Measurements from ENCODE around the gene ARNT2.

The ARNT2 gene

GRCh38 chr15:80433836-80434235, 29.7 kb downstream of the ARNT2 start:
- Histone ChIP-seq H3K9ac (ENCODE audit: low read length) (no peak overlapping the region), H3K4me1 (ENCODE audit: control insufficient read depth, insufficient read depth, low read length) (peaks cover 14% of the 10 kb centered on the region), H3K4me3 (ENCODE audit: low read length) (no peak overlapping the region), H3K9me3 (ENCODE audit: control insufficient read depth, low read length) (no peaks in the 10 kb centered on the region), H3K27me3 (ENCODE audit: control insufficient read depth, insufficient read depth, low read length) (no peaks in the 10 kb centered on the region), H3K36me3 (ENCODE audit: control insufficient read depth, insufficient read depth, low read length) (no peaks in the 10 kb centered on the region)

GRCh38 chr15:80434926-80435720, 30.9 kb downstream of the ARNT2 start:
- no peak overlapping the region for H3K4me3 ChIP-seq (ENCODE audit: low read length)
- peaks cover 14% of the 10 kb centered on the region for H3K4me1 ChIP-seq (ENCODE audit: control insufficient read depth, insufficient read depth, low read length)
- no peaks in the 10 kb centered on the region for H3K27me3 ChIP-seq (ENCODE audit: control insufficient read depth, insufficient read depth, low read length)
- no peaks in the 10 kb centered on the region for H3K36me3 ChIP-seq (ENCODE audit: control insufficient read depth, insufficient read depth, low read length)
- H3K9ac ChIP-seq (ENCODE audit: low read length): no peak overlapping the region
- no peaks in the 10 kb centered on the region for H3K9me3 ChIP-seq (ENCODE audit: control insufficient read depth, low read length)

- H3K9ac ChIP-seq (ENCODE audit: low read length): no peak overlapping the region
- H3K4me1 ChIP-seq (ENCODE audit: control insufficient read depth, insufficient read depth, low read length): peaks cover 14% of the 10 kb centered on the region
- H3K4me3 ChIP-seq (ENCODE audit: low read length): no peak overlapping the region
- H3K9me3 ChIP-seq (ENCODE audit: control insufficient read depth, low read length): no peaks in the 10 kb centered on the region
- H3K27me3 ChIP-seq (ENCODE audit: control insufficient read depth, insufficient read depth, low read length): no peaks in the 10 kb centered on the region
- no peaks in the 10 kb centered on the region for H3K36me3 ChIP-seq (ENCODE audit: control insufficient read depth, insufficient read depth, low read length)
Measured at GRCh38 chr15:80436511-80437307, 32.5 kb downstream of the ARNT2 start.

GRCh38 chr15:80437334-80437891, 33.2 kb downstream of the ARNT2 start:
- Histone ChIP-seq H3K27me3 (ENCODE audit: control insufficient read depth, insufficient read depth, low read length) (no peaks in the 10 kb centered on the region), H3K4me1 (ENCODE audit: control insufficient read depth, insufficient read depth, low read length) (peaks cover 14% of the 10 kb centered on the region), H3K4me3 (ENCODE audit: low read length) (no peak overlapping the region), H3K9ac (ENCODE audit: low read length) (no peak overlapping the region), H3K9me3 (ENCODE audit: control insufficient read depth, low read length) (no peaks in the 10 kb centered on the region), H3K36me3 (ENCODE audit: control insufficient read depth, insufficient read depth, low read length) (no peaks in the 10 kb centered on the region)

DNA sequence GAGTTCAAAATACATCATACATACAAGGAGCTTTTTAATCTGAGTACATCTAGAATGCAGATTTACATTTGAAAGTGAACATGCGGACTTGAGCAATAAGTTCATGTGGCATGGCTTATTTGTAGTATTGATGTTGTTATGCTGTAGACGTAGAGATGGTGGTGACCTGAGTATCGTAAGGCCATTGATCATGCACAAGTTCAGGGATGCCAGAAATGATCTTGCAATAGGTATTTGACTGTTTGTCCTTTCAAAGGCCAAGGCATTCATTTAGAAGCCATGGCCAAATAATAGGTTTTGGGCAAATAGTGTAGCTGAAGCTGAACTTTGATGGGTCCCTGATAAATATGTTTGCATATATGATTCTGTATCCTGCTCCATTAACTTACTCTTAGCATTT, 35.0 kb downstream of the ARNT2 start:
- no peak overlapping the region for H3K4me3 ChIP-seq (ENCODE audit: low read length)
- H3K27me3 ChIP-seq (ENCODE audit: control insufficient read depth, insufficient read depth, low read length): no peaks in the 10 kb centered on the region
- H3K4me1 ChIP-seq (ENCODE audit: control insufficient read depth, insufficient read depth, low read length): peaks cover 14% of the 10 kb centered on the region

DNA sequence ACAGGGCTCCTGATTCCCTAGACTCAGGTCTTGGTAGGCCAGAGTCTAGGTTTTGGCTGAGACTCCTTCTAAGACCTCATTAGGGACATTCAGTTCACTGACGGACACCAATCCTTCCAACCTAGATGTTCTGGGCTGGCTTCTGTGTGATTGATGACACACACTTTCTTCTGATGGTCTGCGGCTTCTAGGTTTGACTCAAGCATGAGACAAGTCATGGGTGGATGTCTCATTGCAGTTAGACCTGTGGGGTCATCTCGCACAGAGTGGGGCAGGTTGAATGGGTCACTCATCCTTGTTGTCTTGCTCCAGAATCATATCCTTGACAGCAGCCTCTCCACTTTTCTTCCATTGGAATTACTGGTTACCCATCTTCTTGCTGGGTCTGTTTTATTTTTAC, 35.8 kb downstream of the ARNT2 start:
- H3K36me3 ChIP-seq (ENCODE audit: control insufficient read depth, insufficient read depth, low read length): no peaks in the 10 kb centered on the region
- H3K9ac ChIP-seq (ENCODE audit: low read length): no peak overlapping the region
- no peak overlapping the region for H3K4me3 ChIP-seq (ENCODE audit: low read length)
- H3K27me3 ChIP-seq (ENCODE audit: control insufficient read depth, insufficient read depth, low read length): no peaks in the 10 kb centered on the region
- no peaks in the 10 kb centered on the region for H3K9me3 ChIP-seq (ENCODE audit: control insufficient read depth, low read length)
- peaks cover 14% of the 10 kb centered on the region for H3K4me1 ChIP-seq (ENCODE audit: control insufficient read depth, insufficient read depth, low read length)

More for the DNA sequence above, 35.0 kb downstream of the ARNT2 start:
- H3K9me3 ChIP-seq (ENCODE audit: control insufficient read depth, low read length): no peaks in the 10 kb centered on the region
- no peak overlapping the region for H3K9ac ChIP-seq (ENCODE audit: low read length)
- no peaks in the 10 kb centered on the region for H3K36me3 ChIP-seq (ENCODE audit: control insufficient read depth, insufficient read depth, low read length)

DNA sequence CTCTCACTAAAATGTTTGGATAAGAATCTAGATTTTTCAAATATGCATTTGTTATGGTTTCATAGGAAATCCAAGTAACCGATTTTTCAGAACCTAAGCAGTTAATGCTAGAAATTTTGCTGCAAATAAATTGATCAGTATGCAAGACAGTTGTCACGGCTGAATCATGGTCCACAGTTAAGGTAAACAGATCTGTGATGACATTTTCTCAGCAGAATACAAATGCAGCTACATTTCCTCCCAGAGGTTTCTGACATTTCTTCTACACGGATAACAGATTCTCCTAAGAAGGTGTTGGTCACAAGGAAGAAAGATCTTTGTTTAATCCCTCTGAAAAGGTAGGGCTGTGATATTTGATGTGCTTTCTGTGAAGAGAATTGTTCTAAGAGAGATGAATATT, 36.9 kb downstream of the ARNT2 start:
- H3K4me1 ChIP-seq (ENCODE audit: control insufficient read depth, insufficient read depth, low read length): peaks cover 11% of the 10 kb centered on the region
- H3K36me3 ChIP-seq (ENCODE audit: control insufficient read depth, insufficient read depth, low read length): no peaks in the 10 kb centered on the region
- no peaks in the 10 kb centered on the region for H3K27me3 ChIP-seq (ENCODE audit: control insufficient read depth, insufficient read depth, low read length)
- no peaks in the 10 kb centered on the region for H3K9me3 ChIP-seq (ENCODE audit: control insufficient read depth, low read length)
- H3K4me3 ChIP-seq (ENCODE audit: low read length): no peak overlapping the region
- H3K9ac ChIP-seq (ENCODE audit: low read length): no peak overlapping the region

DNA sequence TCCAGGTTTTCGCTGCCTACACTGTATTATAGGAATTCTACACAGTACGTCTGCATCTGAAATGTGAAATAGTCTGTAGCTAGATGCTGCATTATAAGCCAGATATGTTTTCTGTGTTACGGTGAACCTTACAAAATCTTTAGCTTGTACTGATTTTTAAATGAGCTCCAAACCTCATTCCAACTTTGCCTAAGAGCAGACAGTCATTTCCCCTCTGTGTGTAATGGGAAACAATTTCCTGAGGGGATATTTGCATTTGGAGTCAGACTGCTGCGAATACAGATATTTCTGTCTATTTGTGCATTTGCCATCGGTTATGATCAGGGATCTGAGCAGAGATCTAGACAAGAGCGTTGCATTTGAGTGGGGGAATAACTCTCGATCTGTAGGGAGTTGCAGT, 37.5 kb downstream of the ARNT2 start:
- Histone ChIP-seq H3K9me3 (ENCODE audit: control insufficient read depth, low read length) (no peaks in the 10 kb centered on the region), H3K4me3 (ENCODE audit: low read length) (no peak overlapping the region)

GRCh38 chr15:80442728-80443403, 38.7 kb downstream of the ARNT2 start:
- no peaks in the 10 kb centered on the region for H3K4me1 ChIP-seq (ENCODE audit: control insufficient read depth, insufficient read depth, low read length)
- H3K36me3 ChIP-seq (ENCODE audit: control insufficient read depth, insufficient read depth, low read length): no peaks in the 10 kb centered on the region
- no peak overlapping the region for H3K4me3 ChIP-seq (ENCODE audit: low read length)
- H3K9me3 ChIP-seq (ENCODE audit: control insufficient read depth, low read length): no peaks in the 10 kb centered on the region
- H3K27me3 ChIP-seq (ENCODE audit: control insufficient read depth, insufficient read depth, low read length): no peaks in the 10 kb centered on the region
- no peak overlapping the region for H3K9ac ChIP-seq (ENCODE audit: low read length)

More for the DNA sequence above, 37.5 kb downstream of the ARNT2 start:
- Histone ChIP-seq H3K9ac (ENCODE audit: low read length) (no peak overlapping the region), H3K27me3 (ENCODE audit: control insufficient read depth, insufficient read depth, low read length) (no peaks in the 10 kb centered on the region), H3K36me3 (ENCODE audit: control insufficient read depth, insufficient read depth, low read length) (no peaks in the 10 kb centered on the region), H3K4me1 (ENCODE audit: control insufficient read depth, insufficient read depth, low read length) (peaks cover 5% of the 10 kb centered on the region)

- Histone ChIP-seq H3K4me1 (ENCODE audit: control insufficient read depth, insufficient read depth, low read length) (no peaks in the 10 kb centered on the region), H3K9me3 (ENCODE audit: control insufficient read depth, low read length) (no peaks in the 10 kb centered on the region), H3K27me3 (ENCODE audit: control insufficient read depth, insufficient read depth, low read length) (no peaks in the 10 kb centered on the region), H3K4me3 (ENCODE audit: low read length) (no peak overlapping the region), H3K36me3 (ENCODE audit: control insufficient read depth, insufficient read depth, low read length) (no peaks in the 10 kb centered on the region), H3K9ac (ENCODE audit: low read length) (no peak overlapping the region)
Measured at GRCh38 chr15:80444680-80445251, 40.6 kb downstream of the ARNT2 start.

- Histone ChIP-seq H3K27me3 (ENCODE audit: control insufficient read depth, insufficient read depth, low read length) (no peaks in the 10 kb centered on the region), H3K9ac (ENCODE audit: low read length) (no peak overlapping the region), H3K4me1 (ENCODE audit: control insufficient read depth, insufficient read depth, low read length) (no peaks in the 10 kb centered on the region), H3K36me3 (ENCODE audit: control insufficient read depth, insufficient read depth, low read length) (no peaks in the 10 kb centered on the region), H3K4me3 (ENCODE audit: low read length) (no peak overlapping the region), H3K9me3 (ENCODE audit: control insufficient read depth, low read length) (no peaks in the 10 kb centered on the region)
Measured at GRCh38 chr15:80445300-80446041, 41.3 kb downstream of the ARNT2 start.
